GM23338 (cell line): ENCODE data around the gene DAAM1. TPM values are rescaled to one million over a fixed set of nuclear protein-coding genes. Genes with fewer than 3 reads are reported as not detected.

Source experiments
- ATAC-seq: fragments of 200-7000 bp; cut with Tn5 transposase; 3 replicates; pipeline ENCODE4 v1.9.1; 2020
- DNase-seq: peaks from one replicate; pipeline ENCODE4 v3.0.0-alpha.2; 2015; ENCODE audit warnings: low spot score
- H2AFZ ChIP-seq: fragments of 200-600 bp; sonication (generic); 2 replicates; pipeline ENCODE4 v1.8.0; 2016; ENCODE audit warnings: antibody characterized with exemption, mild to moderate bottlenecking, moderate library complexity
- H3F3A ChIP-seq: fragments of 200-600 bp; sonication (generic); replicated peaks from 2 replicates; pipeline ENCODE4 v1.8.0; 2017; ENCODE audit warnings: antibody characterized with exemption, mixed run types, low read depth
- H3K27ac ChIP-seq: fragments of 200-600 bp; sonication (generic); 2 replicates; pipeline ENCODE4 v1.6.1; 2016; ENCODE audit warnings: low read depth
- H3K27me3 ChIP-seq: fragments of 200-600 bp; sonication (generic); 2 replicates; pipeline ENCODE4 v1.8.0; 2016; ENCODE audit warnings: mild to moderate bottlenecking, mixed run types, moderate library complexity; ENCODE audit not compliant: insufficient read depth
- H3K36me3 ChIP-seq: fragments of 200-600 bp; sonication (generic); 2 replicates; pipeline ENCODE4 v1.8.0; 2016; ENCODE audit warnings: mild to moderate bottlenecking; ENCODE audit not compliant: insufficient read depth
- H3K4me1 ChIP-seq: fragments of 200-600 bp; sonication (generic); 2 replicates; pipeline ENCODE4 v1.8.0; 2016; ENCODE audit warnings: mild to moderate bottlenecking, moderate library complexity; ENCODE audit not compliant: insufficient read depth
- H3K4me2 ChIP-seq: fragments of 200-600 bp; sonication (generic); 2 replicates; pipeline ENCODE4 v1.7.1; 2017; ENCODE audit warnings: mixed run types
- H3K4me3 ChIP-seq: fragments of 200-600 bp; sonication (generic); 2 replicates; pipeline ENCODE4 v1.6.1; 2016; ENCODE audit warnings: mixed run types
- H3K79me2 ChIP-seq: fragments of 200-600 bp; sonication (generic); replicated peaks from 2 replicates; pipeline ENCODE4 v1.8.0; 2017; ENCODE audit warnings: mild to moderate bottlenecking; ENCODE audit not compliant: insufficient read depth
- H3K9me2 ChIP-seq: fragments of 200-600 bp; sonication (generic); 2 replicates; pipeline ENCODE4 v1.8.0; 2017; ENCODE audit not compliant: insufficient read depth
- H4K20me1 ChIP-seq: fragments of 200-600 bp; sonication (generic); replicated peaks from 2 replicates; pipeline ENCODE4 v1.8.0; 2017; ENCODE audit warnings: mild to moderate bottlenecking; ENCODE audit not compliant: insufficient read depth
- H3K27ac Mint-ChIP-seq: 2 replicates; pipeline ENCODE4 v1.8.0; 2020; ENCODE audit warnings: inconsistent platforms, mild to moderate bottlenecking, moderate library complexity, mixed read lengths
- H3K27me3 Mint-ChIP-seq: 3 replicates; pipeline ENCODE4 v1.8.0; 2022; ENCODE audit warnings: low read depth, mild to moderate bottlenecking, moderate library complexity, mixed read lengths, inconsistent platforms; ENCODE audit not compliant: insufficient read depth, poor library complexity
- H3K36me3 Mint-ChIP-seq: 3 replicates; pipeline ENCODE4 v1.8.0; 2021; ENCODE audit warnings: low read depth, mild to moderate bottlenecking, inconsistent platforms, moderate library complexity, mixed read lengths
- H3K4me1 Mint-ChIP-seq: 3 replicates; pipeline ENCODE4 v1.8.0; 2020; ENCODE audit warnings: mild to moderate bottlenecking, inconsistent platforms, mixed read lengths
- H3K4me3 Mint-ChIP-seq: 3 replicates; pipeline ENCODE4 v1.8.0; 2021; ENCODE audit warnings: moderate library complexity, mild to moderate bottlenecking, inconsistent platforms, mixed read lengths
- H3K9me3 Mint-ChIP-seq: 3 replicates; pipeline ENCODE4 v1.8.0; 2020; ENCODE audit warnings: moderate library complexity, mild to moderate bottlenecking, inconsistent platforms, mixed read lengths
- CREB1 ChIP-seq: fragments of 250-450 bp; sonication (Bioruptor Pico); IDR thresholded peaks from 2 replicates; pipeline ENCODE4 v1.5.0; 2020; ENCODE audit warnings: low read depth, mild to moderate bottlenecking, moderate library complexity
- EZH2 ChIP-seq: fragments of 200-600 bp; sonication (generic); IDR thresholded peaks from one replicate; pipeline ENCODE4 v1.8.0; 2017; ENCODE audit warnings: antibody characterized with exemption, mild to moderate bottlenecking, low read depth; ENCODE audit not compliant: unreplicated experiment
- EZH2phosphoT487 ChIP-seq: fragments of 200-600 bp; sonication (generic); IDR thresholded peaks from one replicate; pipeline ENCODE4 v1.8.1; 2018; ENCODE audit warnings: antibody characterized with exemption; ENCODE audit not compliant: unreplicated experiment
- JUNB ChIP-seq: IDR thresholded peaks from one replicate; pipeline ENCODE4 v1.6.1; 2016; ENCODE audit warnings: antibody characterized with exemption; ENCODE audit not compliant: unreplicated experiment
- NANOG ChIP-seq: IDR thresholded peaks from 2 replicates; pipeline ENCODE4 v1.6.1; 2016; ENCODE audit warnings: antibody characterized with exemption, borderline replicate concordance
- POLR2AphosphoS5 ChIP-seq: IDR thresholded peaks from 2 replicates; pipeline ENCODE4 v1.6.1; 2016; ENCODE audit warnings: antibody characterized with exemption, low read depth
- STAT1 ChIP-seq: IDR thresholded peaks from one replicate; pipeline ENCODE4 v1.6.1; 2016; ENCODE audit warnings: antibody characterized with exemption; ENCODE audit not compliant: unreplicated experiment
- ZNF114 ChIP-seq: fragments of 250-450 bp; sonication (Bioruptor Pico); IDR thresholded peaks from 2 replicates; pipeline ENCODE4 v1.5.0; 2020; ENCODE audit warnings: mild to moderate bottlenecking, moderate library complexity
- ZNF331 ChIP-seq: fragments of 250-450 bp; sonication (Bioruptor Pico); IDR thresholded peaks from 2 replicates; pipeline ENCODE4 v1.5.0; 2020; ENCODE audit warnings: low read depth, mild to moderate bottlenecking, moderate library complexity
- polyA plus RNA-seq: library from polyadenylated mRNA; unstranded; fragments of >200 nt; fragmentation: Nextera tagmentation; extraction: Ambion mirVana; gene quantifications from 2 replicates; pipeline ENCODE4 v1.2.1, GENCODE V29; 2016
- total RNA-seq: library from RNA; depleted of rRNA; stranded (reverse); fragments of >200 nt; shearing (Covaris generic); gene quantifications from 2 replicates; pipeline ENCODE4 v1.2.3, GENCODE V29; 2014
- TF ChIP-seq, protein P1 (sequence below): IDR thresholded peaks from one replicate; pipeline ENCODE4 v1.6.1; 2018; ENCODE audit warnings: antibody characterized with exemption; ENCODE audit not compliant: unreplicated experiment
- TF ChIP-seq, protein P2 (sequence below): fragments of 250-450 bp; sonication (Bioruptor Pico); IDR thresholded peaks from 2 replicates; pipeline ENCODE4 v1.5.0; 2020; ENCODE audit warnings: mild to moderate bottlenecking, moderate library complexity
- TF ChIP-seq, protein P3 (sequence below), 2 experiments: fragments of 200-600 bp in 1 of 2; sonication (generic) in 1 of 2; conservative IDR thresholded peaks; 2 replicates each; pipeline versions ENCODE4 v1.5.1 to v1.6.1; 2016 to 2017; ENCODE audit warnings: antibody characterized with exemption in 2 of 2, low read depth in 2 of 2, mild to moderate bottlenecking in 2 of 2, moderate library complexity in 1 of 2
- TF ChIP-seq, protein P4 (sequence below): IDR thresholded peaks from 2 replicates; pipeline ENCODE4 v1.6.1; 2016; ENCODE audit warnings: antibody characterized with exemption

The DAAM1 gene
- total and polyA plus RNA-seq, 2 experiments from 2014 or later = 36.3 to 42.1 TPM

DNA sequence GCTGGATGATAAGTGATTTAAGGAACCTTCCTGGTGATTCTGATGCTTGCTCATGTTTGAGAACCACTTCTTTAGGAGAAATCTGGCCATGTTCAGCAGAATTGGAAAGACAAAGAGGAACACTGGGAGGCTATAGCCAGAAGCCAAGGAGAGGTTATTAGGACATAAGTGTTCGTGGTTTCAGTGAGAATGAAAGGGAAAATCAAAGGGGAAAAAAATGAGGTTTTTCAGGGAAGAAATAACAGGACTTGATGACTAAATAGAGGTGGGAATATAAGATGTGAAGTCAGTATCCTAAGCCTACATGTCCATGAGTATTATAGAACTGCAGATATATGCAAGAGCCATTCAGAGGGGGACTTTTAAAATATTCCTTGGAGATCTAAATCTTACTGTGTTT lies 95.6 kb downstream of the DAAM1 start:
- Mint-ChIP-seq H3K9me3 (peaks cover 26% of the 10 kb centered on the region; the same call in 2 of the 3 replicates), H3K4me3 (no peak overlapping the region), H3K4me1 (peaks cover 18% of the 10 kb centered on the region), H3K27ac (no peak overlapping the region), H3K27me3 (peaks cover 4% of the 10 kb centered on the region), H3K36me3 (peaks cover 28% of the 10 kb centered on the region)
- ATAC-seq (no peak), DNase-seq (no peak)
- Histone ChIP-seq H3K9me2 (no peaks in the 10 kb centered on the region; the same call in 1 of the 2 replicates), H3K4me3 (no peak overlapping the region), H2AFZ (no peak overlapping the region), H3F3A (no peaks in the 10 kb centered on the region), H3K4me1 (no peaks in the 10 kb centered on the region), H3K4me2 (no peak overlapping the region), H4K20me1 (no peaks in the 10 kb centered on the region), H3K79me2 (no peaks in the 10 kb centered on the region), H3K27me3 (no peaks in the 10 kb centered on the region), H3K36me3 (no peaks in the 10 kb centered on the region), H3K27ac (no peak overlapping the region)
- TF ChIP-seq, protein P1, sequence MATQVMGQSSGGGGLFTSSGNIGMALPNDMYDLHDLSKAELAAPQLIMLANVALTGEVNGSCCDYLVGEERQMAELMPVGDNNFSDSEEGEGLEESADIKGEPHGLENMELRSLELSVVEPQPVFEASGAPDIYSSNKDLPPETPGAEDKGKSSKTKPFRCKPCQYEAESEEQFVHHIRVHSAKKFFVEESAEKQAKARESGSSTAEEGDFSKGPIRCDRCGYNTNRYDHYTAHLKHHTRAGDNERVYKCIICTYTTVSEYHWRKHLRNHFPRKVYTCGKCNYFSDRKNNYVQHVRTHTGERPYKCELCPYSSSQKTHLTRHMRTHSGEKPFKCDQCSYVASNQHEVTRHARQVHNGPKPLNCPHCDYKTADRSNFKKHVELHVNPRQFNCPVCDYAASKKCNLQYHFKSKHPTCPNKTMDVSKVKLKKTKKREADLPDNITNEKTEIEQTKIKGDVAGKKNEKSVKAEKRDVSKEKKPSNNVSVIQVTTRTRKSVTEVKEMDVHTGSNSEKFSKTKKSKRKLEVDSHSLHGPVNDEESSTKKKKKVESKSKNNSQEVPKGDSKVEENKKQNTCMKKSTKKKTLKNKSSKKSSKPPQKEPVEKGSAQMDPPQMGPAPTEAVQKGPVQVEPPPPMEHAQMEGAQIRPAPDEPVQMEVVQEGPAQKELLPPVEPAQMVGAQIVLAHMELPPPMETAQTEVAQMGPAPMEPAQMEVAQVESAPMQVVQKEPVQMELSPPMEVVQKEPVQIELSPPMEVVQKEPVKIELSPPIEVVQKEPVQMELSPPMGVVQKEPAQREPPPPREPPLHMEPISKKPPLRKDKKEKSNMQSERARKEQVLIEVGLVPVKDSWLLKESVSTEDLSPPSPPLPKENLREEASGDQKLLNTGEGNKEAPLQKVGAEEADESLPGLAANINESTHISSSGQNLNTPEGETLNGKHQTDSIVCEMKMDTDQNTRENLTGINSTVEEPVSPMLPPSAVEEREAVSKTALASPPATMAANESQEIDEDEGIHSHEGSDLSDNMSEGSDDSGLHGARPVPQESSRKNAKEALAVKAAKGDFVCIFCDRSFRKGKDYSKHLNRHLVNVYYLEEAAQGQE = no peak
- TF ChIP-seq EZH2phosphoT487 (no peak), NANOG (no peak), EZH2 (no peak), ZNF114 (CRISPR knock-in tag) (no peak), POLR2AphosphoS5 (no peak), STAT1 (no peak), JUNB (no peak), ZNF331 (CRISPR knock-in tag) (no peak), CREB1 (CRISPR knock-in tag) (no peak)
- TF ChIP-seq, protein P2, sequence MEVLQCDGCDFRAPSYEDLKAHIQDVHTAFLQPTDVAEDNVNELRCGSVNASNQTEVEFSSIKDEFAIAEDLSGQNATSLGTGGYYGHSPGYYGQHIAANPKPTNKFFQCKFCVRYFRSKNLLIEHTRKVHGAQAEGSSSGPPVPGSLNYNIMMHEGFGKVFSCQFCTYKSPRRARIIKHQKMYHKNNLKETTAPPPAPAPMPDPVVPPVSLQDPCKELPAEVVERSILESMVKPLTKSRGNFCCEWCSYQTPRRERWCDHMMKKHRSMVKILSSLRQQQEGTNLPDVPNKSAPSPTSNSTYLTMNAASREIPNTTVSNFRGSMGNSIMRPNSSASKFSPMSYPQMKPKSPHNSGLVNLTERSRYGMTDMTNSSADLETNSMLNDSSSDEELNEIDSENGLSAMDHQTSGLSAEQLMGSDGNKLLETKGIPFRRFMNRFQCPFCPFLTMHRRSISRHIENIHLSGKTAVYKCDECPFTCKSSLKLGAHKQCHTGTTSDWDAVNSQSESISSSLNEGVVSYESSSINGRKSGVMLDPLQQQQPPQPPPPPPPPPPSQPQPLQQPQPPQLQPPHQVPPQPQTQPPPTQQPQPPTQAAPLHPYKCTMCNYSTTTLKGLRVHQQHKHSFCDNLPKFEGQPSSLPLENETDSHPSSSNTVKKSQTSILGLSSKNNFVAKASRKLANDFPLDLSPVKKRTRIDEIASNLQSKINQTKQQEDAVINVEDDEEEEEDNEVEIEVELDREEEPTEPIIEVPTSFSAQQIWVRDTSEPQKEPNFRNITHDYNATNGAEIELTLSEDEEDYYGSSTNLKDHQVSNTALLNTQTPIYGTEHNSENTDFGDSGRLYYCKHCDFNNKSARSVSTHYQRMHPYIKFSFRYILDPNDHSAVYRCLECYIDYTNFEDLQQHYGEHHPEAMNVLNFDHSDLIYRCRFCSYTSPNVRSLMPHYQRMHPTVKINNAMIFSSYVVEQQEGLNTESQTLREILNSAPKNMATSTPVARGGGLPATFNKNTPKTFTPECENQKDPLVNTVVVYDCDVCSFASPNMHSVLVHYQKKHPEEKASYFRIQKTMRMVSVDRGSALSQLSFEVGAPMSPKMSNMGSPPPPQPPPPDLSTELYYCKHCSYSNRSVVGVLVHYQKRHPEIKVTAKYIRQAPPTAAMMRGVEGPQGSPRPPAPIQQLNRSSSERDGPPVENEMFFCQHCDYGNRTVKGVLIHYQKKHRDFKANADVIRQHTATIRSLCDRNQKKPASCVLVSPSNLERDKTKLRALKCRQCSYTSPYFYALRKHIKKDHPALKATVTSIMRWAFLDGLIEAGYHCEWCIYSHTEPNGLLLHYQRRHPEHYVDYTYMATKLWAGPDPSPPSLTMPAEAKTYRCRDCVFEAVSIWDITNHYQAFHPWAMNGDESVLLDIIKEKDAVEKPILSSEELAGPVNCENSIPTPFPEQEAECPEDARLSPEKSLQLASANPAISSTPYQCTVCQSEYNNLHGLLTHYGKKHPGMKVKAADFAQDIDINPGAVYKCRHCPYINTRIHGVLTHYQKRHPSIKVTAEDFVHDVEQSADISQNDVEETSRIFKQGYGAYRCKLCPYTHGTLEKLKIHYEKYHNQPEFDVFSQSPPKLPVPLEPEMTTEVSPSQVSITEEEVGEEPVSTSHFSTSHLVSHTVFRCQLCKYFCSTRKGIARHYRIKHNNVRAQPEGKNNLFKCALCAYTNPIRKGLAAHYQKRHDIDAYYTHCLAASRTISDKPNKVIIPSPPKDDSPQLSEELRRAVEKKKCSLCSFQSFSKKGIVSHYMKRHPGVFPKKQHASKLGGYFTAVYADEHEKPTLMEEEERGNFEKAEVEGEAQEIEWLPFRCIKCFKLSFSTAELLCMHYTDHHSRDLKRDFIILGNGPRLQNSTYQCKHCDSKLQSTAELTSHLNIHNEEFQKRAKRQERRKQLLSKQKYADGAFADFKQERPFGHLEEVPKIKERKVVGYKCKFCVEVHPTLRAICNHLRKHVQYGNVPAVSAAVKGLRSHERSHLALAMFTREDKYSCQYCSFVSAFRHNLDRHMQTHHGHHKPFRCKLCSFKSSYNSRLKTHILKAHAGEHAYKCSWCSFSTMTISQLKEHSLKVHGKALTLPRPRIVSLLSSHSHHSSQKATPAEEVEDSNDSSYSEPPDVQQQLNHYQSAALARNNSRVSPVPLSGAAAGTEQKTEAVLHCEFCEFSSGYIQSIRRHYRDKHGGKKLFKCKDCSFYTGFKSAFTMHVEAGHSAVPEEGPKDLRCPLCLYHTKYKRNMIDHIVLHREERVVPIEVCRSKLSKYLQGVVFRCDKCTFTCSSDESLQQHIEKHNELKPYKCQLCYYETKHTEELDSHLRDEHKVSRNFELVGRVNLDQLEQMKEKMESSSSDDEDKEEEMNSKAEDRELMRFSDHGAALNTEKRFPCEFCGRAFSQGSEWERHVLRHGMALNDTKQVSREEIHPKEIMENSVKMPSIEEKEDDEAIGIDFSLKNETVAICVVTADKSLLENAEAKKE (CRISPR knock-in tag) = no peak
- TF ChIP-seq, protein P3, sequence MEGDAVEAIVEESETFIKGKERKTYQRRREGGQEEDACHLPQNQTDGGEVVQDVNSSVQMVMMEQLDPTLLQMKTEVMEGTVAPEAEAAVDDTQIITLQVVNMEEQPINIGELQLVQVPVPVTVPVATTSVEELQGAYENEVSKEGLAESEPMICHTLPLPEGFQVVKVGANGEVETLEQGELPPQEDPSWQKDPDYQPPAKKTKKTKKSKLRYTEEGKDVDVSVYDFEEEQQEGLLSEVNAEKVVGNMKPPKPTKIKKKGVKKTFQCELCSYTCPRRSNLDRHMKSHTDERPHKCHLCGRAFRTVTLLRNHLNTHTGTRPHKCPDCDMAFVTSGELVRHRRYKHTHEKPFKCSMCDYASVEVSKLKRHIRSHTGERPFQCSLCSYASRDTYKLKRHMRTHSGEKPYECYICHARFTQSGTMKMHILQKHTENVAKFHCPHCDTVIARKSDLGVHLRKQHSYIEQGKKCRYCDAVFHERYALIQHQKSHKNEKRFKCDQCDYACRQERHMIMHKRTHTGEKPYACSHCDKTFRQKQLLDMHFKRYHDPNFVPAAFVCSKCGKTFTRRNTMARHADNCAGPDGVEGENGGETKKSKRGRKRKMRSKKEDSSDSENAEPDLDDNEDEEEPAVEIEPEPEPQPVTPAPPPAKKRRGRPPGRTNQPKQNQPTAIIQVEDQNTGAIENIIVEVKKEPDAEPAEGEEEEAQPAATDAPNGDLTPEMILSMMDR (conservative IDR thresholded peaks at IDR 0.05; ENCODE audit: low read depth in 2 of 2) = no peak
- TF ChIP-seq, protein P4, sequence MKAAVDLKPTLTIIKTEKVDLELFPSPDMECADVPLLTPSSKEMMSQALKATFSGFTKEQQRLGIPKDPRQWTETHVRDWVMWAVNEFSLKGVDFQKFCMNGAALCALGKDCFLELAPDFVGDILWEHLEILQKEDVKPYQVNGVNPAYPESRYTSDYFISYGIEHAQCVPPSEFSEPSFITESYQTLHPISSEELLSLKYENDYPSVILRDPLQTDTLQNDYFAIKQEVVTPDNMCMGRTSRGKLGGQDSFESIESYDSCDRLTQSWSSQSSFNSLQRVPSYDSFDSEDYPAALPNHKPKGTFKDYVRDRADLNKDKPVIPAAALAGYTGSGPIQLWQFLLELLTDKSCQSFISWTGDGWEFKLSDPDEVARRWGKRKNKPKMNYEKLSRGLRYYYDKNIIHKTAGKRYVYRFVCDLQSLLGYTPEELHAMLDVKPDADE = no peak
